ENCODE measurements around the gene SNX13.

Gene SNX13

GRCh38 chr7:17948526-17949238 lies 8.4 kb upstream of the SNX13 start:
- no peak for DNase-seq (ENCODE audit: low read depth in 2 of 3, low spot score in 1 of 3)

GRCh38 chr7:17947620-17948019 lies 7.3 kb upstream of the SNX13 start:
- DNase-seq (ENCODE audit: low read depth in 2 of 3, low spot score in 1 of 3), result no peak

DNA sequence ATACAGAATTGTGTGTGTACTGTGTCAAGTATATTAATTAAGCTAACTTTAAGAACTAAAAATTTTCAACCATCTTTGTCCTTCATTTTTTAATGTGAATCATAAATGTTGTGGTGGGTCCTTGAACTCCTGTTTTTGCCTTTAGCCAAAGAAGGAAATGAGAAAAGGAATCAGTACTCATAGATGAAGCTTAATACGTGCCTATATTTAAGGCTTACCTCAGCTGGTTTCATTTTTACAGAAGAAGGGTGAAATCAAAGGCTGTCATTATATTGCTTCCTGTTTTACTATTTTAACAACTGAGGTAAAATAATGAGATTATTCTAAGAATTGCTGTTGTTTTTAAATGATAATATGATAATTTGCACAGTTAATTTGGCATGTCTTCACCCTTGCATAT lies 6.3 kb upstream of the SNX13 start:
- DNase-seq (ENCODE audit: low read depth in 2 of 3, low spot score in 1 of 3), result no peak

GRCh38 chr7:17944720-17945119 lies 4.4 kb upstream of the SNX13 start:
- DNase-seq (ENCODE audit: low read depth in 2 of 3, low spot score in 1 of 3), result no peak

DNA sequence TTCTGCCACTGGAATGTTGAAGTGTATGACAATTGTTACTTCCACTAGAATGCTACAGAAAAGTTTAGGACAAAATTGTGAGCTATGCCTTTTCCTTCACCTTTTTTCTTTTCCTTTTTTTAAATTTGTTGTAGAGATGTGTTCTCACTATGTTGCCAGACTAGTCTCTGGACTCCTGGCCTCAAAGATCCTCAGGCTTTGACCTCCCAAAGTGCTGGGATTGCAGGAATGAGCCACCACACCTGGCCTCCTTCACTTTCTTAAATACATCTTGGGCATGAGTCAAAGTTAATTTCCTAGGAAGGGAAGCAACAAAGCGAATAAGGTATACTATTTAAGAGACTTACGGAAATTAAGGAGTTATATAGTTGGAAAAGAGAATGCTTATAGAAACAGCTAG lies 2.7 kb upstream of the SNX13 start:
- no peak for DNase-seq (ENCODE audit: low read depth in 2 of 3, low spot score in 1 of 3)

GRCh38 chr7:17942231-17942630 lies 1.9 kb upstream of the SNX13 start:
- DNase-seq (ENCODE audit: low read depth in 2 of 3, low spot score in 1 of 3), result no peak

- no peak for DNase-seq (ENCODE audit: low read depth in 2 of 3, low spot score in 1 of 3)
Observed at GRCh38 chr7:17940951-17941431, 697 bp upstream of the SNX13 start.

- peak in 2 of 3 donors; percentile 24 to 27 for DNase-seq (ENCODE audit: low read depth in 2 of 3, low spot score in 1 of 3)
Observed at GRCh38 chr7:17939606-17940301, 540 bp downstream of the SNX13 start.

DNA sequence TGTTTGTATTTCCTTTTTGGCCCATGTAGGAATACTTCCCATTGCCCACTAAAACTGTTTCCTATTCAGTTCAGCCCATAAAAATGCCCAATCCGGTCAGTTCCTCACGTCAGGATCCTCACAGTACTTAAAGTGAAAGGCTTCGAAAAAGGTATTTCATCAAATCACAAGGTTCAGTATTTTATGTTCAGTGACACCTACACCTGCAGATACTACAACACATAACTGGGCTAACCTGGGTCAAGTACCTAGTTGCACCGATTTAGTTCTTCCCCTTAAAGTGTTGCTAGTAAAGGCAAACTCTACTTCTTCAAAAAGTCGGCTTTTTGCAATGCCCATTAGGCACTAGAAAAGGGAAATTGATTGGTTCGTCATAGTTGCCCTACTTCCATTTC lies 1.1 kb downstream of the SNX13 start:
- no peak for DNase-seq (ENCODE audit: low read depth in 2 of 3, low spot score in 1 of 3)

GRCh38 chr7:17937506-17938120 lies 2.7 kb downstream of the SNX13 start:
- DNase-seq (ENCODE audit: low read depth in 2 of 3, low spot score in 1 of 3), result no peak

DNA sequence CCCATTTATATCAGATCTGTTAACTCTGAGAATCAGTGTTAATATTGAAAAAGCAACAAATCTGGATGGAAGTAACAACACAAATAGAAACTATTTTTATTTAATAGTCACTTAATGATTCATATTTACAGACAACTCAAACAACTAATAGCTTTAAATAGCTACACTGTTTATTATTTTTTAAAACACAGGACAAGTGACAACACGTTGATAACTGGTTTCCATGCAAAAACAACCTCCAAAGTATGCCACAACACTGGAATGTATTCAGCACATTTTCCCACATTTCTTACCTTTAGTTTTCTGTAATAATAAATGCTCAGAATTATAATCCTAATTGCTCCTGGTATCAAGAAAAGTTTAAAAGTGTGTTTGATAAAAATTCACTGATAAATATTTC lies 4.0 kb downstream of the SNX13 start:
- no peak for DNase-seq (ENCODE audit: low read depth in 2 of 3, low spot score in 1 of 3)

DNA sequence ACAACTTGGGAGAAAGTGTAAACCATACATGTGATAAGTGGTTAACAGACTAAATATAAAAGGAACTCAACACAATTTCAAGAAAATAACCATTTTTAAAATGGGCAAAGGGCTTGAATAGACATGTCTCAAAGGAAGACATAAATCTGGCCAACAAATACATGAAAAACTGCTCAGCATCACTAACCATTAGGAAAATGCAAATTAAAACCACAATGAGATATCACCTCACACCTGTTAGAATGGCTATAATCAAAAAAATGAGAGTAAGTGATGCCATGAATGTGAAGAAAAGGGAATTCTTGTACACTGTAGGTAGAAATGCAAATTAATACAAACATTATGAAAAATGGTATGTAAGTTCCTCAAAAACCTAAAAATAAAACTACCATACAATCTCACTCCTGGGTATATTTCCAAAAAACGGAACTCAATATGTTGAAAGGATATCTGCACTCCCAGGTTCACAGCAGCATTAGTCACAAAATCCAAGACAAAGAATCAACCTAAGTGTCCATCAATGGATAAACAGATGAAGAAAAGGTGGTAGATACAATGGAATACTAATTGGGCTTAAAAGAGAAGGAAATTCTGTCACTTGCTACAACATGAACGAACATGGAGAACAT lies 5.6 kb downstream of the SNX13 start:
- no peak for DNase-seq (ENCODE audit: low read depth in 2 of 3, low spot score in 1 of 3)

DNA sequence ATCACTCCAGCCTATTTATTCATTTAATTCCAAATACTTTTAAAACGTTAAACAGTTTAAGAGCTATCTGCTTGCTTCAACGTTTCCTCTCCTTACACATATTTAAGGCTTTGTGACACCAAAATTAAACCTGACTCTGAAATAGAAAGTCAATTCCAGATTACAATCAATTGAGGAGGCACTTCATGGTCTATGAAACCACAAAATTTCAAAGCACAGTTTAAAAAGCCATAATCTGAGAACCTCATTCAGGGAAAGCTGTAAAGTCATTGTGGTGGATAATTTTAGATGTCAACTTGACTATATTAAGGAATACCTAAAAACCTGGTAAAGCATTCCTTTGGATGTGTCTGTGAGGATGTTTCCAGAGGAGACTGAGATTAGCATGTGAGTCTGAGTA lies 6.2 kb downstream of the SNX13 start:
- no peak for DNase-seq (ENCODE audit: low read depth in 2 of 3, low spot score in 1 of 3)

DNA sequence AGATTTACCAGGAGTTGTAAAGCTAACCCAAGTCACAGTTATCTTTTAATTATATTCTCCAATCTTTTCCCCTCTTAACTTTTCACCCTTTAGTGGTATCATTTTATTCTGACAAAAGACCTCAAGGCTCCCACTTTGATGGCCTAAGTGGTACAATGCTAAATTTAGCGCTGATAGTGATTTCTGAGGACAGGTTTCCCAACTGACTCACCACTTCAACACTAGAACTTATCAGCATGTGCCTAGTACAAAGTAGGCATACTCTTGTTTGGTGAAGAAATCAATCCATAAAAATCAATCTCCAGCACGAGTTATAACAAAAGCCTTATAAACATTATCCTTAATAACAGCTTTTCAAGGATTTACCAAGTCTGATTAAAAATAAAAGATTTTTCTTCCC lies 7.5 kb downstream of the SNX13 start:
- no peak for DNase-seq (ENCODE audit: low read depth in 2 of 3, low spot score in 1 of 3)

DNA sequence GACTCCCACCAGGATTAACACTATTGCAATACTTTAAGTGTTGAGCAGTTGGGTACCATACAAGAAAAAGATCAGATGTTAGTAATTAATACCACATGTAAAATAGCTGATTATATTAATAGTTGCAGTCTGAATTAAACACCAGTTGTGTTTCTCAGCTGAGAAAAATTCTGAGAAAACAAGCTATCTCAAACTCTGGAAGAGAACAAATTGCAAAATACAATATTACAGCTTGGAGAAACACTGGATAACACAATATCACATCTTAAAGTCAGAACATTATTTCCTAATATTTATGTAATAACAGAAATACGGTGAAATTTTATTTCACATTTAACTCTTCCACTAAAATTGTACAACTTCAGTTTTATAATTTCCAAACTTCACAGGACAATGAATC lies 9.2 kb downstream of the SNX13 start:
- no peak for DNase-seq (ENCODE audit: low read depth in 2 of 3, low spot score in 1 of 3)

DNA sequence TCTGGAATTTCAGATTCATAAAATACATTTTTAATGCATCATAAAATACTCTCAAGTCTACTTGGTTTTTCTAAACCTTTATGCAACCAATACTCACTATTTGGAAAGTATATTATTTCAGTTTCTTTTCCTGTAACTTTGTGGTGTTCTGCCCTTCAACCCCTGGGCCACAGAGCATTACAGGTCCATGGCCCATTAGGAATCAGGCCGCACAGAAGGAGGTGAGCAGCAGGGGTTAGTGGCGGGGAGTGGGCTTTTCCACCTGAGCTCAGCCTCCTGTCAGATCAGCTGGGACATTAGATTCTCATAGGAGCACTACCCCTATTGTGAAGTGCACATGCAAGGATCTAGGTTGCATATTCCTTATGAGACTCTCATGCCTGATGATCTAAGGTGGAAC lies 9.7 kb downstream of the SNX13 start:
- DNase-seq (ENCODE audit: low read depth in 2 of 3, low spot score in 1 of 3), result no peak

GRCh38 chr7:17929647-17930395 lies 10.5 kb downstream of the SNX13 start:
- no peak for DNase-seq (ENCODE audit: low read depth in 2 of 3, low spot score in 1 of 3)

DNA sequence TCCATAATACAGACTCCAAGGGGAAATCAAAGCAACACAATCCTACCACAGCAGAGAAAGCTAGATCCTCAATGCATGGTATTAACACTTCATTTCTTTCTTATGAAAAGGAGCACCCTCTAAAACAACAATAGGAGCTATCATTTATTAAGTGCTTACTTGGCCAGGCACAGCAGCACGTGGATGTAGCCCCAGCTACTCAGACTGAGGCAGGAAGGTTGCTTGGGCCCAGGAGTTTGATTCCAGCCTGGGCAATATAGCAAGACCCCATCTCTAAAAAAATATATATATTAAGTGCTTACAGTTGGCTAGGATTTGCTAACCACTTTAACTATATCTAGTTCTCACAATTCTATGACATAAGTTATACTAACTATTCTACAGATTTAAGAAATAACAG lies 12.2 kb downstream of the SNX13 start:
- no peak for DNase-seq (ENCODE audit: low read depth in 2 of 3, low spot score in 1 of 3)

GRCh38 chr7:17921857-17922416 lies 18.4 kb downstream of the SNX13 start:
- no peak for DNase-seq (ENCODE audit: low read depth in 2 of 3, low spot score in 1 of 3)

- DNase-seq (ENCODE audit: low read depth in 2 of 3, low spot score in 1 of 3), result no peak
Observed at GRCh38 chr7:17917842-17918241, 22.5 kb downstream of the SNX13 start.

DNA sequence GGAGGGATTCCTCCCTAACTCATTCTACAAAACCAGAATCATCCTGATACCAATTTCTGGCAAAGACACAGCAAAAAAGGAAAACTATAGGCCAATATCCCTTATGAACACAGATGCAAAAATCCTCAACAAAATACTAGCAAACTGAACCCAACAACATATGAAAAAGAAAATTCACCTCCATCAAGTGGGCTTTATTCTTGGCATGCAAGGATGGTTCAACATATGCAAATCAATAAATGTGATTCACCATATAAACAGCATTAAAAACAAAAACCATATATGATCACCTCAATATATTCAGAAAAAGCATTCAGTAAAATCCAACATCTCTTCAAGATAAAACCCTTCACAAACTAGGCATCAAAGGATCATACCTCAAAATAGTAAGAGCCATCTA lies 23.5 kb downstream of the SNX13 start:
- no peak for DNase-seq (ENCODE audit: low read depth in 2 of 3, low spot score in 1 of 3)
